ENCODE measurements around the gene TBCD.

DNA sequence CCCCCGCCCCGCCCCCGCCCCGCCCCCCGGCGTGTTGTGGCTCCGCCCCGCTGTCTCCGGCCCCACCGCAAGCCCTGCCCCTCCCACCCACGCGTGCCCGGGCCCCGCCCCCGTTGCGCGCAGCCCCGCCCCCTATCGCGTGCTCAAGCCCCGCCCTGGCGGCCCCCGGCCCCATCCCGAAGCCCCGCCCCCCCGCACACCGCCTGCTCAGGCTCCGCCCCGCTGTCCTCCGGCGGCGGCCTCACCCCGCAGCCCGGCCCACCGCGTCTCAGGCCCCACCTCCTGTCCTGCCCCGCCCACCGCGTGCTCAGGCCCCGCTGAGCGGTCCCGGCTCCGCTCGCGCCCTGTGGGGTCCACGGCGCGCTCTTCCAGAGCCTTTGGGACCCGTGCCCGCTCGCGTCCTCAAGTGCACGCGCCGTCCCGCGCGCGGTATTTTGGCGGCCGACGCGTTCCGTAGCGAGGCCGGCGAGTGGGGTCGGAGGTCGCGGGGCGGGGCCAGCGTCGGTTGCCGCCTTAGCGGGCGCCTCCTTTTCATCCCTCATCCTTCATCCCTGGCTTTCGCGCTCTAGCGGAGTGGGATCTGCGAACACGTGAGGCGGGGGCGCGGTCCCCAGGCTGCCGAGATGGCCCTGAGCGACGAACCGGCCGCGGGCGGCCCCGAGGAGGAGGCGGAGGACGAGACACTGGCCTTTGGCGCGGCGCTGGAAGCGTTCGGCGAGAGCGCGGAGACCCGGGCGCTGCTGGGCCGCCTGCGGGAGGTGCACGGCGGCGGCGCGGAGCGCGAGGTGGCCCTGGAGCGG, at the start of gene TBCD:
- no peak for TF ChIP-seq EZH2 (IDR thresholded peaks at IDR 0.05; ENCODE audit: low read length, missing control alignments)
- TF ChIP-seq, protein P1, sequence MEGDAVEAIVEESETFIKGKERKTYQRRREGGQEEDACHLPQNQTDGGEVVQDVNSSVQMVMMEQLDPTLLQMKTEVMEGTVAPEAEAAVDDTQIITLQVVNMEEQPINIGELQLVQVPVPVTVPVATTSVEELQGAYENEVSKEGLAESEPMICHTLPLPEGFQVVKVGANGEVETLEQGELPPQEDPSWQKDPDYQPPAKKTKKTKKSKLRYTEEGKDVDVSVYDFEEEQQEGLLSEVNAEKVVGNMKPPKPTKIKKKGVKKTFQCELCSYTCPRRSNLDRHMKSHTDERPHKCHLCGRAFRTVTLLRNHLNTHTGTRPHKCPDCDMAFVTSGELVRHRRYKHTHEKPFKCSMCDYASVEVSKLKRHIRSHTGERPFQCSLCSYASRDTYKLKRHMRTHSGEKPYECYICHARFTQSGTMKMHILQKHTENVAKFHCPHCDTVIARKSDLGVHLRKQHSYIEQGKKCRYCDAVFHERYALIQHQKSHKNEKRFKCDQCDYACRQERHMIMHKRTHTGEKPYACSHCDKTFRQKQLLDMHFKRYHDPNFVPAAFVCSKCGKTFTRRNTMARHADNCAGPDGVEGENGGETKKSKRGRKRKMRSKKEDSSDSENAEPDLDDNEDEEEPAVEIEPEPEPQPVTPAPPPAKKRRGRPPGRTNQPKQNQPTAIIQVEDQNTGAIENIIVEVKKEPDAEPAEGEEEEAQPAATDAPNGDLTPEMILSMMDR (conservative IDR thresholded peaks at IDR 0.05 in 1 of 2, IDR thresholded peaks at IDR 0.05 in 1 of 2; ENCODE audit: low read depth in 1 of 2, low read length in 2 of 2): no peak

All from fibroblast of lung (primary cell).